ENCODE data around the gene FGD6.

- TF ChIP-seq CTCF (conservative IDR thresholded peaks at IDR 0.05; ENCODE audit: low read depth, low read length) (no peak), EZH2phosphoT487 (IDR thresholded peaks at IDR 0.05; ENCODE audit: borderline replicate concordance, low read length) (no peak)
Observed at GRCh38 chr12:95216711-95217376, 423 bp downstream of the FGD6 start.
